Mucosa of descending colon (tissue), 3 donors: Measurements from ENCODE around the gene CTSD. TPM values are rescaled to one million over a fixed set of nuclear protein-coding genes. Genes with fewer than 3 reads are reported as not detected.

ENCODE experiments used
- ATAC-seq: fragments of 200-7000 bp; cut with Tn5 transposase; one replicate; pipeline ENCODE4 v1.9.1; 2020; ENCODE audit warnings: mild to moderate bottlenecking, moderate library complexity
- DNase-seq, 3 donors: peaks; one replicate each; pipeline ENCODE4 v3.0.0-alpha.2; 2020
- H3K36me3 ChIP-seq: fragments of 200-600 bp; one replicate; pipeline ENCODE4 v1.8.0; 2021; ENCODE audit warnings: low read depth, mild to moderate bottlenecking
- H3K4me1 ChIP-seq: fragments of 200-600 bp; one replicate; pipeline ENCODE4 v1.8.0; 2021; ENCODE audit warnings: low read depth, mild to moderate bottlenecking
- H3K4me3 ChIP-seq: fragments of 200-600 bp; one replicate; pipeline ENCODE4 v1.8.0; 2021; ENCODE audit warnings: mild to moderate bottlenecking
- H3K9me3 ChIP-seq: fragments of 200-600 bp; one replicate; pipeline ENCODE4 v1.8.0; 2021; ENCODE audit warnings: mild to moderate bottlenecking
- intact Hi-C, 2 donors: fragments of 100-400 bp; cut with DNase I in 1 of 2; cut with micrococcal nuclease in 1 of 2; formaldehyde crosslinking; loops; one replicate each; pipeline versions ENCODE4 v1.11.0 to v1.11.1; 2022; cut with DNase I, micrococcal nuclease
- total RNA-seq, 3 donors: library from RNA; stranded (reverse); fragmentation: NEBNext Ultra II Directional in 2 of 3; extraction: Animal tissue kit (Norgen Biotek cat#: 25700) in 2 of 3; gene quantifications; one replicate each; pipeline versions ENCODE4 v1.2.1 to v1.2.4, GENCODE V29; 2021 to 2023
- TF ChIP-seq, protein P1 (sequence below): fragments of 200-600 bp; IDR thresholded peaks from one replicate; pipeline ENCODE4 v1.8.0; 2022; ENCODE audit warnings: antibody characterized with exemption, mild to moderate bottlenecking
- donor health status: DM: no; HTN: no; CAD: no; lungs with moderate emphysema.
- donor health status: DM: no; HTN: no; CAD: no.
- donor health status: DM: no; HTN: yes; CAD: no.

The CTSD gene
- total RNA-seq, 3 donors from 2014 or later, result 631 to 1,107 (median 1,007) TPM

- Histone ChIP-seq H3K36me3 (no peaks in the 10 kb centered on the region), H3K4me1 (no peaks in the 10 kb centered on the region), H3K9me3 (no peaks in the 10 kb centered on the region), H3K4me3 (no peak overlapping the region)
- ATAC-seq (peak; percentile 32), DNase-seq (peak in 2 of 3 donors; percentile 25 to 50)
- TF ChIP-seq, protein P1, sequence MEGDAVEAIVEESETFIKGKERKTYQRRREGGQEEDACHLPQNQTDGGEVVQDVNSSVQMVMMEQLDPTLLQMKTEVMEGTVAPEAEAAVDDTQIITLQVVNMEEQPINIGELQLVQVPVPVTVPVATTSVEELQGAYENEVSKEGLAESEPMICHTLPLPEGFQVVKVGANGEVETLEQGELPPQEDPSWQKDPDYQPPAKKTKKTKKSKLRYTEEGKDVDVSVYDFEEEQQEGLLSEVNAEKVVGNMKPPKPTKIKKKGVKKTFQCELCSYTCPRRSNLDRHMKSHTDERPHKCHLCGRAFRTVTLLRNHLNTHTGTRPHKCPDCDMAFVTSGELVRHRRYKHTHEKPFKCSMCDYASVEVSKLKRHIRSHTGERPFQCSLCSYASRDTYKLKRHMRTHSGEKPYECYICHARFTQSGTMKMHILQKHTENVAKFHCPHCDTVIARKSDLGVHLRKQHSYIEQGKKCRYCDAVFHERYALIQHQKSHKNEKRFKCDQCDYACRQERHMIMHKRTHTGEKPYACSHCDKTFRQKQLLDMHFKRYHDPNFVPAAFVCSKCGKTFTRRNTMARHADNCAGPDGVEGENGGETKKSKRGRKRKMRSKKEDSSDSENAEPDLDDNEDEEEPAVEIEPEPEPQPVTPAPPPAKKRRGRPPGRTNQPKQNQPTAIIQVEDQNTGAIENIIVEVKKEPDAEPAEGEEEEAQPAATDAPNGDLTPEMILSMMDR, result no peak
- intact Hi-C loops, result no loop called here
Observed at GRCh38 chr11:1706634-1707400, 56.9 kb downstream of the CTSD start.

GRCh38 chr11:1705126-1706052 lies 58.3 kb downstream of the CTSD start:
- no peak for DNase-seq
- intact Hi-C loops, result no loop called here
- no peaks in the 10 kb centered on the region for H3K4me1 ChIP-seq
- H3K36me3 ChIP-seq, result no peaks in the 10 kb centered on the region
- no peak overlapping the region for H3K4me3 ChIP-seq
- no peak for ATAC-seq
- no peaks in the 10 kb centered on the region for H3K9me3 ChIP-seq
- TF ChIP-seq, protein P1, result no peak

DNA sequence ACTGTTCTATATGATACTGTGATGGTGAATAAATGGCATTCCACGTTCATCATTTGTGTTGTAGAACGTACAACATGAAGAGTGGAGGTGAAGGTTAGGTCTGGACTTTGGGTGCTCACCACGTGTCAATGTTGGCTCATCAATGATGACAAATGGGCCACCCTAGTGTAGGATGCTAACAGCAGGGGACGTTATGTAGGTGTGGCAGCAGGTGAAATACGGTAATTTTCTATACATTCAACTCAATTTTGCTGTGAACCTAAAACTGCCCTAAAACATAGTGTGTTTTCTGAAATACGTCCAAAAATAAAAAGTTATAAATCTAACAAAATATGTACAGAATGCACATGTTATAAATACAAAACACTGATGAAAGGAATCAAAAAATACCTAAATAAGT lies 60.6 kb downstream of the CTSD start:
- ATAC-seq (no peak), DNase-seq (no peak)
- H3K9me3 ChIP-seq, result no peaks in the 10 kb centered on the region
- no peaks in the 10 kb centered on the region for H3K4me1 ChIP-seq
- TF ChIP-seq, protein P1, result no peak
- H3K36me3 ChIP-seq, result no peaks in the 10 kb centered on the region
- intact Hi-C loops, result no loop called here
- no peak overlapping the region for H3K4me3 ChIP-seq

Other genes with a start within 250 kb of the CTSD start
- gene DUSP8, start 191.7 kb downstream of the CTSD start, total RNA-seq, result 10 to 100 TPM; 28.2 to 31.7 (median 28.5) TPM
- not detected for gene KRTAP5-1, start 178.6 kb downstream of the CTSD start, total RNA-seq
- gene KRTAP5-2, start 165.6 kb downstream of the CTSD start, total RNA-seq, result not detected
- not detected for gene KRTAP5-3, start 155.5 kb downstream of the CTSD start, total RNA-seq
- not detected for gene KRTAP5-4, start 141.8 kb downstream of the CTSD start, total RNA-seq
- 1 to 10 TPM in 1 of 3 donors, under 1 TPM in 2; 0.32 to 1.6 (median 0.75) TPM for gene KRTAP5-5, start 134.2 kb downstream of the CTSD start, total RNA-seq
- not detected for gene KRTAP5-6, start 66.7 kb downstream of the CTSD start, total RNA-seq
- 1 to 10 TPM in 2 of 3 donors, under 1 TPM in 1; 0.46 to 2.8 (median 1.9) TPM for gene IFITM10, start 13.3 kb downstream of the CTSD start, total RNA-seq
- gene SYT8, start 71.1 kb upstream of the CTSD start, total RNA-seq, result 1 to 10 TPM in 2 of 3 donors, under 1 TPM in 1; 0.98 to 2.4 (median 2.1) TPM
- under 1 TPM in 1 of 3 donors, not detected in 2; 0.46 TPM for gene TNNI2, start 75.1 kb upstream of the CTSD start, total RNA-seq
- 10 to 100 TPM; 18.5 to 32.2 (median 23.6) TPM for gene LSP1, start 89.2 kb upstream of the CTSD start, total RNA-seq
- not detected for gene PRR33, start 128.0 kb upstream of the CTSD start, total RNA-seq
- gene TNNT3, start 155.8 kb upstream of the CTSD start, total RNA-seq, result 1 to 10 TPM in 1 of 3 donors, under 1 TPM in 1, not detected in 1; 0.72 to 2.7 TPM
- gene MRPL23, start 183.4 kb upstream of the CTSD start, total RNA-seq, result 100 to 1,000 TPM in 1 of 3 donors, 10 to 100 TPM in 2; 42.5 to 105 (median 56.1) TPM
- gene H19, start 233.9 kb upstream of the CTSD start, total RNA-seq, result 10 to 100 TPM in 2 of 3 donors, 1 to 10 TPM in 1; 5.8 to 59.3 (median 13.5) TPM